GM23338 (cell line): Measurements from ENCODE around the gene PGRMC2.

Experiments
- CTCF ChIP-seq, 2 experiments: fragments of 200-600 bp in 1 of 2; sonication (generic) in 1 of 2; conservative IDR thresholded peaks; 2 replicates each; pipeline versions ENCODE4 v1.5.1 to v1.6.1; 2016 to 2017; ENCODE audit warnings: antibody characterized with exemption in 2 of 2, low read depth in 2 of 2, mild to moderate bottlenecking in 2 of 2, moderate library complexity in 1 of 2
- EZH2 ChIP-seq: fragments of 200-600 bp; sonication (generic); IDR thresholded peaks from one replicate; pipeline ENCODE4 v1.8.0; 2017; ENCODE audit warnings: antibody characterized with exemption, mild to moderate bottlenecking, low read depth; ENCODE audit not compliant: unreplicated experiment
- EZH2phosphoT487 ChIP-seq: fragments of 200-600 bp; sonication (generic); IDR thresholded peaks from one replicate; pipeline ENCODE4 v1.8.1; 2018; ENCODE audit warnings: antibody characterized with exemption; ENCODE audit not compliant: unreplicated experiment
- JUNB ChIP-seq: IDR thresholded peaks from one replicate; pipeline ENCODE4 v1.6.1; 2016; ENCODE audit warnings: antibody characterized with exemption; ENCODE audit not compliant: unreplicated experiment
- POLR2AphosphoS5 ChIP-seq: IDR thresholded peaks from 2 replicates; pipeline ENCODE4 v1.6.1; 2016; ENCODE audit warnings: antibody characterized with exemption, low read depth
- REST ChIP-seq: IDR thresholded peaks from one replicate; pipeline ENCODE4 v1.6.1; 2018; ENCODE audit warnings: antibody characterized with exemption; ENCODE audit not compliant: unreplicated experiment
- ZNF114 ChIP-seq: fragments of 250-450 bp; sonication (Bioruptor Pico); IDR thresholded peaks from 2 replicates; pipeline ENCODE4 v1.5.0; 2020; ENCODE audit warnings: mild to moderate bottlenecking, moderate library complexity

- TF ChIP-seq CTCF (conservative IDR thresholded peaks at IDR 0.05; ENCODE audit: low read depth in 2 of 2) (no peak), POLR2AphosphoS5 (no peak), EZH2phosphoT487 (no peak), EZH2 (no peak), ZNF114 (CRISPR knock-in tag) (no peak), REST (no peak), JUNB (no peak)
Measured at GRCh38 chr4:128298146-128298758, 10.6 kb upstream of the PGRMC2 start.
